ENCODE results near the gene ST8SIA5.

ST8SIA5 gene

GRCh38 chr18:46705521-46705920, 51.3 kb downstream of the ST8SIA5 start:
- DNase-seq, result no peak

DNA sequence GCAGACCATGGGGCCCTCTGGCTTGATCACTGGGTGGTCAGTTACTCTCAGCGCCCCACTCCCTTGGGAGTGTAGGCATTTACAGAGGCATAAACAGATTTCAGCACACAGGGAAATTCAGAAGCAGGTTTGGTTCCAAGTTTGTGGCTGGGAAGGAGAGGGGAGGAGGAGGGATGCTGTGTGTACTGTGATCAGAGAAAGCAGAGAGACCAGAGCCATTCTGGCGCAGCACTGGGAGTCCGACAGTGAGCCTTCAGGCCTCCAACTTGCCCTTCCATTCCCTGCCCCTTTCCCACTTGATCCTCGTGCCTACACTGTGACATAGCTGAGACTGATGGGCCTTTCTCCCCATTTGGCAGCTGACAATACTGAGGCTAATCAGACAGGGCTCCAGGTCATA, 52.0 kb downstream of the ST8SIA5 start:
- DNase-seq, result no peak

GRCh38 chr18:46704189-46704588, 52.7 kb downstream of the ST8SIA5 start:
- DNase-seq, result no peak

- DNase-seq, result no peak
Observed at GRCh38 chr18:46702471-46702870, 54.4 kb downstream of the ST8SIA5 start.

DNA sequence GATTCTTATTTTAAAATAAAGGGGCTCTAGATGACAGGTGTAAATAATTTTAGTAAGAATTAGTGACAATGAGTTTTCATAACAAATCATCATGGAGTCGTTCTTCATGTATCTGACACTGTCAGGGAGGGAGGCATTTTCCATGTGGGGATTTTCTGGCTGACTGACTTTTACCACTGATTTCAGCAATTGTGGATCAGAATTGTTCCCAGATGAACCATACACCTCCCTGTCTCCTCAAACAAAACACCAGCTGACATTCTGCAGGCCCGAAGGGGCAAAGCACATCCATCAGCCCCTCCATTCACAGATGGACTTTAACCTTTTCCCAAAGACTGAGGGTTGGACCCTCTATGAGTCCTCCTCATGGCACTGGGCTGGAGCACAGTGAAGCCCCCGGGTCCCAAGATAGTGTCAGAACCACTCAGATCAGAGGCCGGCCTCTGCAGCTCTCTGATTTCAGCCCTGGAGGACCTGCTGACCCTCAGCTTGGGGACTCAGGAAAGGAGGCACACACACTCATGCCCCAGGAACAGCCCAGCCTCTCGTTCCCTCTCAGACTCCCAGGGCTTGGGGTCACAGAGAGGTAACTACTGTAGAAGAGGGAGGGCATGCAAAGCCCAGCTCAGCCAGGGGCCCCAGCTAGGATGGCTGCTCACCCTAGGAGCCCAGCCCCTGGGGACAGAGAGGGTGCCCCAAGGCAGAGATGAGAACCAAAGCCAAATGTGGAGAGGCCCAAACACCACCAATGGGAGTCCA, 56.6 kb downstream of the ST8SIA5 start:
- DNase-seq, result no peak

- DNase-seq, result no peak
Observed at GRCh38 chr18:46696702-46697101, 60.2 kb downstream of the ST8SIA5 start.

DNA sequence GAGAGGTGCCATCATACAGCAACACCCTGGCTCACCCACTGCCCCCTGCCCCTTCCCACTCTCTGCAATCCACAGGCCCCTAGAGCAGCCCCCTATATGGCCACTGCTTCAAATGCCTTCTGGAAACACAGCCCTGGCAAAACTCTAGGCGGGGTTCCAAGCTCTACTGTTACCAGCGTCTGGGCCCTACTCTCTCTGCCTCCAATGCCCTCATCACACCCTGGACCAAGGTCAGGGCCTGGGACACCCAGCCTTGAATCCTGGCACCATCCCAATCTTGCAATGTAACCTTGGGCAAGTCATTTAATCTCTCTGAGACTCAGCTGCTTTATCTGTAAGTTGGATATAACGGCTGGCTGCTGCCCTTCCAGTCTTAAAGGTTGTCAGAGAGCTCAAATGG, 60.6 kb downstream of the ST8SIA5 start:
- no peak for DNase-seq

- DNase-seq, result no peak
Observed at GRCh38 chr18:46693996-46694395, 62.9 kb downstream of the ST8SIA5 start.

- no peak for DNase-seq
Observed at GRCh38 chr18:46688853-46689525, 67.9 kb downstream of the ST8SIA5 start.

DNA sequence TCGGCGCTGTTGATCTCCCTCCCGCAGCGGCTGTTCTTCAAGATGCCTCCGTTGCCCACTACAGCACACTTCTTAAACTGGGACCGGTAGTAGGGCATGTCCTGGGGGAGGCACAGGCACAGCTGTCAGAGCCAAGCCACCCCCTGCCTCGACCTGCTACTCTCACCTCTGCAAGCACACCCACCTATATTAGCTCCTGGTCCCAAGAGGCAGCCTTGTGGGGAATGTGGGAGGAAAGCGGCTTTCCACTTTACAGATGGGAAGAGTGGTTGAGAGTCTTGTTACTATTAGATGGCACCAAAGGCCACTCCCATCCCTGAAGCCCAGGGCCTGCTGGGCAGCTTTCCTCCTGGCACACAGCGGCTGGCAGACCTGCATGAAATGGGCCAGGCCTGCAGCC, 70.7 kb downstream of the ST8SIA5 start:
- DNase-seq, result no peak

DNA sequence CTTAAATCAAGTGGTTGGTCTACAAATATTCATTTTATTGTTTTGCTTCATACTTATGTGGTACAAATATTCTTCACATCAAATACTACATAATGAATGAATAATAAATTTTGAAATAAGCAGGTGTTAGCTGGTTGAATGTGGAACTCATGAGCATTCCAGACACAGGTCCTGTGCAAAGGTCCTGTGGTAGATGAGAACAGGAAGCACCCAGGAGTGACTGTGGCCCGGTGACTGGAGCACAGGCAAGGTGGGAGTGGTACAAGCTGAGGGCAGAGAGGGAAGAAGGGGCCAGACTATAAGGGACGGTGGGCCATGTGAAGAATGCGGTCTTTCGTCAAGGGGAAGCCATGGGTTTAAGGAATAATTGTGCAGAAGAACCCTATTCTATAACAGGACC, 73.6 kb downstream of the ST8SIA5 start:
- no peak for DNase-seq

GRCh38 chr18:46680784-46681695, 75.8 kb downstream of the ST8SIA5 start:
- DNase-seq, result no peak

DNA sequence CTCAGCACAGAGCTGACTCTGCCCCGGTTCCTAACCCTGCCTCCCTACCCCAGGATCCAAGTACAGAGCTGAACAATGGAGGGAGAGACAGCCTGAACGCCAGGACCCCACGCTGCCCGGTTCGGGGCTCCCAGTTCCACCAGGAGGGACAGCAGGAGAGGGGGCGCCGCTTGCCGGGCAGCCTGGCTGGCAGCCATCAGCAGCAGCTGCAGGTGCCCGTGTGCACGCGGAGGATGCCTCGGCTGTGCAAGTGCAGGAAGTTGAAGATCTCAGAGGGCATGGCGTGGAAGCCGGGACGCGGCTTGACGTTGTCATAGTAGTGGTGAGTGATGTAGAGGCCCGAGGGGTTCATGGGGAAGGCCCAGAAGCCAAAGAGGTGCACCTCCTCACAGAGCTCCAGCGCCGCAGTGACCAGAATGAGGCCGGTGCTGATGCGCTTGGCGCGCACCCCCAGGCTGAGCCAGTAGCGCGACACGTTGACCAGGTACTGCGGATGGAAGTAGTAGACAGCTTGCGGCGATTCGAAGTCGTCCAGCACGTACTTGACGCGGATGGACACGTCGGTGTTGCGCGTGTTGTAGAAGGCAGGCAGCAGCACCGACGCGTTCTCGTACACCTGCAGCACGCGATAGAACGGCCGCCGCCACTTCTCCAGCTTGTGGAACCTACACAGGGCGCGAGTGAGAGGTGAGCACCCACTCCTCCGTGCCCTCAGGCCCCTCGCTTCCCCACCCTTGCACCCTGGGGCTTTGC, 76.8 kb downstream of the ST8SIA5 start:
- DNase-seq, result no peak

DNA sequence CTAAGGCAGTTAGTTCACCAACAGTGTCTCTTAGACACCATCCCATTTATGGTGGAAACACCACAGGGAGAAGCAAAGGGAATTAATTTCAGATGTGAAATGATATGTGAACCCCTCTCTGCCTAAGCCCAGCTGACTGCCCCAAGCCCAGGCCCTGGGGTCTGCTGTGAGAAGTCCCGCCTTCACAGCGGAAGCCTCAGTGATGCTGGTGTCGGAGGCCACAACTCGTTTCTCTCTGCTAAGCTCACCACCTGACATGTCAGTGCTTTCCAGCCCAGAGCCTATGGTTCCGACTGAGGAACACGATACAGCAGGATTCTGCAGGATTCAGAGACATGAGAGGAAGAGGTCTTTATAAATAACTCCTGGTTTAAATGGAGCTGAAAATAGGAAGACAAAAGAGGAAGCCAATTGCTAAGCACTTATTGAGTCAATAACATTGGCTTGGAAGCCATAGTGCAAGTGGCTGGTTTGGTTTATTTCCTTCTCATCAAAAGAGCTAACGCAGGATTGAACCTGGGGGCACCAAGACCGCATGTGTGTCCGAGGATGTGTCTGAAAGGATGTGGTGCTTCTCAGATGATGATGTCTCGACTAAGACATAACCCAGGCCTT, 78.0 kb downstream of the ST8SIA5 start:
- no peak for DNase-seq

GRCh38 chr18:46678041-46678440, 78.8 kb downstream of the ST8SIA5 start:
- no peak for DNase-seq

GRCh38 chr18:46677611-46678010, 79.2 kb downstream of the ST8SIA5 start:
- DNase-seq, result no peak

- DNase-seq, result no peak
Observed at GRCh38 chr18:46676182-46676835, 80.5 kb downstream of the ST8SIA5 start.

GRCh38 chr18:46675112-46675511, 81.7 kb downstream of the ST8SIA5 start:
- DNase-seq, result no peak

DNA sequence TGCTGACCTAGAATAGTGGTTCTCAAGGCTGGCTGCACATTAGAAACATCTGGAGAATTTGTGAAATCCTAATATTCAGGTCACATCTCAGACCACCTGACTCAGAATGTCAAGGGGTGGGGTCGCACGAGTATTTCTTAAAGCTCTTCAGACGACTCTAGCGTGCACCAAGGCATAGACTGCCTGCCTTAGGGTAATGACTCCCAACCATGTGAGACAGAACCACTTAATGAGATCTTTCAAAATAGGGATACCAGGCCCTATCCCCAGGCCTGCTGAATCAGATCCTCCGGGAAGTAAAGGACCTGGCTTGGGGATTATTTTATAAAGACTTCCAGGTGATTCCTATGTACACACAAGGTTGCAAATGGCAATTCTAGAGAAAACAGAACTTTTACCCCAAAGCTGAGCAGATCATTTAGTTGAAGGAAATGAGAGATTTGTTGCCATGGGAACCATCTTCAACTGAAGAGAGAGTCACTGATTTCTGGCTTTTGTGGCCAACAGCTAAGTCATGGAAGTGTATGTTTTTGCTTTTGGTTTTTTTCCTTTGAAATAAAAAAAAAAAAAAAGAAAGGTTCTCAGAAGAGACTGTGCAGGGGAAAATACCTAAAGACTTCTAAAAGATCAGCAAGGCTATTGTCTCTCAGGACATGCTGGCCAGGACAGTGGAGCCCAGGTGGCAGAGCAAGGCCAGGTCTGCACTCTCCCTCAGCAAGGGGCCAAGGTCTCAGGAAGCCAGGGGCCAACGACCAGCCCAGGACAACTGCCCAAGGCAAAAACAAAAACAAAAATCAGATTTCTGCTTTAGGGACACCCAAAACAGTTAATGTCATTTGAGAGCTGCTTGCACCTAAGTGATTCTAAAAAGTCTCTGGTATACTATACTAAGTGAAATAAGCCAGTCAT, 84.5 kb downstream of the ST8SIA5 start:
- no peak for DNase-seq

- no peak for DNase-seq
Observed at GRCh38 chr18:46668694-46669093, 88.2 kb downstream of the ST8SIA5 start.

DNA sequence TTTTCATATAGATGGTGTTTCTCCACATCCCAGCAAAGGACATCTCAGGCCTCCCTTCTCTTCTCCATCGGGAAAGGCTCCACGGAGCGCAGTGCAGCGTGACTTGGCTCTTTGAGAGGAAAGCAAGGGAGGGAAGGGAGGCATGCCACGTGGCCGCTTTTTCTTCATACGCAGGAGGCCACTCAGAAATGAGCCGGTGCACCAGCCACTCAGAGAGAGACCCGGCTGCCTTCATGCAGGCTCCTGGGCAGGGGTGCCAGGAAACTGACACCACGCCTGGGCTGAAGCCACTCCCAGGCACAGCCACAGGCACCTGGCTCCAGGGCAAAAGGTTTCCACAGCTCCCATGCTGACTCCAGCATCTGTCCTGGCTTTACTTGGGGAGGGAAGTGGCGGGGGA, 88.7 kb downstream of the ST8SIA5 start:
- no peak for DNase-seq

All from activated CD8-positive, alpha-beta memory T cell treated with anti-CD3 and anti-CD28 coated beads, Interleukin-2, amount 50 U/mL, for 4 hours (primary cell).